Activated naive CD8-positive, alpha-beta T cell (primary cell): ENCODE data around the gene PAM16.

Experiments used
- H3K27ac Mint-ChIP-seq: one replicate; pipeline ENCODE4 v1.8.0; 2021; ENCODE audit warnings: mixed read lengths
- H3K27me3 Mint-ChIP-seq: one replicate; pipeline ENCODE4 v1.8.0; 2021; ENCODE audit warnings: mixed read lengths
- H3K36me3 Mint-ChIP-seq: one replicate; pipeline ENCODE4 v1.8.0; 2021; ENCODE audit warnings: mixed read lengths
- H3K4me1 Mint-ChIP-seq: one replicate; pipeline ENCODE4 v1.8.0; 2021; ENCODE audit warnings: low read depth, mixed read lengths
- H3K4me3 Mint-ChIP-seq: one replicate; pipeline ENCODE4 v1.8.0; 2021; ENCODE audit warnings: mild to moderate bottlenecking, mixed read lengths
- H3K9me3 Mint-ChIP-seq: one replicate; pipeline ENCODE4 v1.8.0; 2021; ENCODE audit warnings: low read depth, mixed read lengths

Gene PAM16

DNA sequence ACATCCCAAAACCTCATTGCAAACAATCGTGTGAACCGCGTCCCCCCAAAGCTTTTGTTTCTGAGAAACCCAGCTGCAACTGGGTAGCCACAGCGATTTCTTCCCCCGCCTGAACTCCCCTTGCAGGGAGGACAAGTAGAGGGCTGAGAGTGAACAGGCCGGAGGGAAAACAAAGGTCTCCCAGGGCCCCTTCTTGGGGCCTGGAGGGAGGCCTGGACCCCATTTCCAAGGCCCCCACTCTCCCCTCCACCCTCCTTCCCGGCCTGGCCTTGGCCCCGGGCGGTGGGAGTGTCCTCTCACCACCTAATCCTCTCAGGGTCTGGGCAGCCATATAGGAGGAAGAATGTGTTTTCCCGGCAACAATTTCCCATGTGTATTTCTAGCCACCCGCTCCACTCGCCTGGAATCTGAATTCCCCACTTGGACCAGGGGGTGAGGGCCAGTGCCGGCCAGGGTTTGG is 32.6 kb downstream of the PAM16 start:
- Mint-ChIP-seq H3K4me1 (peaks cover 15% of the 10 kb centered on the region), H3K27me3 (peaks cover 7% of the 10 kb centered on the region), H3K36me3 (no peaks in the 10 kb centered on the region), H3K4me3 (no peak overlapping the region), H3K9me3 (no peaks in the 10 kb centered on the region), H3K27ac (no peak overlapping the region)

DNA sequence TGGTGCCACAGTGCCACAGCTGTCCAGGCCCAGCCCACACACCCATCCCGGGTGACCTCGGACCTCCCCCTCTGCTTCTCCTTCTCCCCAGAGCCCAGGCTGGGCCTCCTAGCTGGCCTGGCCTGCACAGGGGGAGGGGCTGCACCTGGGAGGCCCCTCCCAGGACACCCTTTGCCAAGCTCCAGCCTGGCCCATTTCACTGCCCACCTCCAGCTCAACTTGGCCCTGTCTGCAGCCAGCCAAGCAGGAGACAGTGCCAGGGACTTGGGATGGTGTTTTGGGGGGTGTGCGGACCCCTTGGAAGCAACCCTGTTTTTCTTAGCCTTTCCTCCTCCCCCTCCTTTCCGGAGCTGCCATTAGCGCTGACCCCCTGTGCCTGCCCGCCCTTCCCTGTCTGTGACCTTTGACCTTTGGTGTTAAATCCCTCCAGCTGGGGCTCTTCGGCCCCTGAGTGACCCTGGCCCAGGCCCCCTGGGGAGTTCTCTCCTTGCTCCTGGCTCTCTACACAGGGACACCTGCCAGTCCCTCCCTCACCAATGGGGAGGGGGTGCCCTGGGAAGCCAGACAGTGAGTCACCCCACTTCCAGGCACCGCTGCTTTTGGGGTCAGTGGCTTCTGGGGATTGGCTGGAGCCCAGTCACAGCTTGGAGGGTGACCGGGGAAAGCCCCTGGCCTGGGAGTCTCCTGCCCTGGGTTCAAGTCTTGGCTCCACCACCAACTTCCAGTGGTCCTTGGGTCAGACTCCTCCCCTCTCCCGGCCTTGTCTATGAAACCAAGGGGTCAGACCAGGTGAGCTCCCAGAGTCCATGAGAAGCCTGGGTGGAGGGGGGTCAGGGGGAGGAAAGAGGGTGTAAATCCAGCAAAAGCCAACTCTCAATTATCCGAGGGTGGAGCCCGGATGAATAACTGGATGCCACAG is 33.3 kb downstream of the PAM16 start:
- no peaks in the 10 kb centered on the region for H3K36me3 Mint-ChIP-seq
- no peak overlapping the region for H3K27ac Mint-ChIP-seq
- peaks cover 15% of the 10 kb centered on the region for H3K4me1 Mint-ChIP-seq
- H3K4me3 Mint-ChIP-seq = no peak overlapping the region
- no peaks in the 10 kb centered on the region for H3K9me3 Mint-ChIP-seq
- peaks cover 7% of the 10 kb centered on the region for H3K27me3 Mint-ChIP-seq

DNA sequence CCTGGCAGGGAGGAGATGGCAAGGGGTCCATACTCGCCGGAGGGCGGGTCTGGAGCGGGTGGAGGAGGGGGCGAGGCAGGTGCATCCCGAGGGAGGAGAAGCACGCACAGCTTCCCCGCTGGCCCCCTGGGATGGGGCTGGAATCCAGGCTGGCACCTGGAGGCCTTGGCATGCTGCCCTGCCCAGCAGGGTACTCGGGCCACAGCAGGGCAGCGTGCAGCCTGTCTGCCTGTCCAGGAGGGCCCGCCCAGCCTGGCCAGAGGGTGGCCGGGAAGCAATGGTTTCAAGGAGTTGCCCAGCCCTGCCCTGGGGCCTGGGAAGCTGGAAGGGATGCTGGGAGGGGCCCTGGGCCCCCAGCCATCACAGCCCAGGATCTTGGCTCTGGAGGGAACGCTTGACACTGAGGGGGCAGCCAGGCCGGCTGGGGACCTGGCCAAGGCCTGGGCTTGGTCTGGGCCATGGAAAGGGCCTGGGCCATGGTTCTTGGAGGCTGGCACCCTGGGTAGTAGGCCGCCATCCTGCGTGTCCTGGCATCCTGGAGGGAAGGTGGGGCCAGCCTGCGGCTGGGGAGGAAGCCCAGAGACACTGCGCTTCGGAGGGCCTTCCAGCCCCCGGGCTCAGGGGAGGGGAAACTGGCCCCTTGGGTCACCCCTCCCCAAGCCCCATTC is 34.1 kb downstream of the PAM16 start:
- H3K4me1 Mint-ChIP-seq = peaks cover 15% of the 10 kb centered on the region
- H3K27me3 Mint-ChIP-seq = peaks cover 7% of the 10 kb centered on the region
- no peaks in the 10 kb centered on the region for H3K36me3 Mint-ChIP-seq
- no peak overlapping the region for H3K4me3 Mint-ChIP-seq
- no peaks in the 10 kb centered on the region for H3K9me3 Mint-ChIP-seq
- no peak overlapping the region for H3K27ac Mint-ChIP-seq

- no peaks in the 10 kb centered on the region for H3K9me3 Mint-ChIP-seq
- peaks cover 7% of the 10 kb centered on the region for H3K27me3 Mint-ChIP-seq
- H3K4me3 Mint-ChIP-seq = no peak overlapping the region
These were observed 34.8 kb downstream of the PAM16 start for GRCh38 chr16:4316108-4316863.

GRCh38 chr16:4315186-4316107 is 35.7 kb downstream of the PAM16 start, which contains the start of gene GLIS2:
Gene GLIS2, plus strand, starts transcription at chr16:4316067. Its CDS starts 16,214 bp downstream, at chr16:4332281.
- peak within 1 kb of the TSS; percentile 90 for H3K4me3 Mint-ChIP-seq
- peak within 1 kb of the TSS; percentile 64 for H3K27ac Mint-ChIP-seq
- no peaks in the 10 kb centered on the region for H3K36me3 Mint-ChIP-seq
- H3K27me3 Mint-ChIP-seq = peaks cover 7% of the 10 kb centered on the region
- H3K4me1 Mint-ChIP-seq = peaks cover 15% of the 10 kb centered on the region
- no peaks in the 10 kb centered on the region for H3K9me3 Mint-ChIP-seq

More at GRCh38 chr16:4316108-4316863, 34.8 kb downstream of the PAM16 start:
- Mint-ChIP-seq H3K27ac (no peak overlapping the region), H3K36me3 (no peaks in the 10 kb centered on the region), H3K4me1 (peaks cover 15% of the 10 kb centered on the region)

- peak overlapping the region; percentile 64 for H3K27ac Mint-ChIP-seq
- H3K4me1 Mint-ChIP-seq = peaks cover 15% of the 10 kb centered on the region
- peaks cover 7% of the 10 kb centered on the region for H3K27me3 Mint-ChIP-seq
- H3K9me3 Mint-ChIP-seq = no peaks in the 10 kb centered on the region
- H3K36me3 Mint-ChIP-seq = no peaks in the 10 kb centered on the region
- H3K4me3 Mint-ChIP-seq = peak overlapping the region; percentile 90
These were observed 36.5 kb downstream of the PAM16 start for GRCh38 chr16:4314532-4315185.

DNA sequence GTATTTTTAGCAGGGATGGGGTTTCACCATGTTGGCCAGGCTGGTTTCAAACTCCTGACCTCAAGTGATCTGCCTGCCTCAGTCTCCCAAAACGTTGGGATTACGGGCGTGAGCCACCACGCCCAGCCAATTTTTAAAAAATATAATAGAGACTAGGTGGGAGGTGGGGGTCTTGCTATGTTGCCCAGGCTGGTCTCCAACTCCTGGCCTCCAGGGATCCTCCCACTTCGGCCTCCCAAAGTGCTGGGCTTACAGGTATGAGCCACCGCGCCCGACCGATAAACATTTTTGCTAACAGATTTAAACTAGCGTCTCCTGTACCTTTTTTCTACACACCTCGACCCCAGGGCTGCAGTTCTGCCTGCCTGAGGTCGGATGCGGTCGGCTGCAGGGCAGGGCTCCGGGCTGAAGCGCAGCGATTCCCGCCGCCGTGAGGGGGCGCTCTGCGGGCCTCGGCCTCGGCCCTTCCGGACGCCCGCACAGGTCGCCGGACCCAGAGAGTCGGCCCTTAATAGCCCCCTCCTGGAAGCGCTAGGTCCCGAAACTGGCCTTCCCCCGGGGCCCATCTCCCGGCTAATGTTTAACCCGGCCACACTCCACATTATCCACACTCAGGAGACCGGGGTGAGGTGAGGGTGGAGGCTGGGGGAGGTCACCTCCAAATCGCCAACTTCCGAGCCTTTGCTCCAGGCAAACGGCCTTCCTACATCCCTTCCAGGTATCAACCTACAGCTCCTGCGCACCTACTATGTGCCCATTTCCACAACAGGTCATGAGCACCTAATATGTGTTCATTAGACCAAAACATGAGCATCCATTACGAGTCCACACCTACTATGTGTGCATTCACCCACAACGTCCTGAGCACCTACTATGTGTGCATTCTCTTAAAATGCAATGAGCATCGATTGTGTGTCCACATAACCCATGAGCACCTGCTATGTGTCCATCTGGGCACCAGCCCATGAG is 37.3 kb downstream of the PAM16 start:
- Mint-ChIP-seq H3K9me3 (no peaks in the 10 kb centered on the region), H3K27ac (peak overlapping the region; percentile 64), H3K4me1 (peaks cover 17% of the 10 kb centered on the region), H3K4me3 (peak overlapping the region; percentile 90), H3K27me3 (peaks cover 7% of the 10 kb centered on the region), H3K36me3 (no peaks in the 10 kb centered on the region)

DNA sequence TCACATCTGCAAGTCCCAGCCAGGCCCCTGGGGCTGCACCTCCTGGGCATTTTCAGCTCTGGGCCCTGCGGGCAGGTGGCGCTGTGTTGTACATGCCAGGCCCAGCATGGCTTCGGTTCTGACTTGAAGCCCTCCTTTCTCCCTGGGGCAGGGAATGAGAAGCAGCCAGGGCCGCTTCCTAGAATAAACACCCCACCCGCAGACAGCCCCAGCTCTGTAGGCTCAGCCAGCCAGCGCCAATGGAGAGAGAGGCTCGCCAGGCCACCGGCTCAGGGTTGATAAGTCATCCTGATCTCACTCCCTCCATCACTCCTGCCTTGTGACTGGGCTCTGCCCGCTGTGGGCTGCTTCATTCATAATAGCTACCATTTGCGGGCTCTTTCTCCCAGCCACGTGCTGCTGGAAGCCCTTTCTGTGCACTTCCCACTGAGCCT is 41.3 kb downstream of the PAM16 start:
- peak overlapping the region; percentile 54 for H3K27ac Mint-ChIP-seq
- no peak overlapping the region for H3K4me3 Mint-ChIP-seq
- peaks cover 36% of the 10 kb centered on the region for H3K4me1 Mint-ChIP-seq
- H3K27me3 Mint-ChIP-seq = peaks cover 7% of the 10 kb centered on the region
- H3K36me3 Mint-ChIP-seq = peaks cover 2% of the 10 kb centered on the region
- no peaks in the 10 kb centered on the region for H3K9me3 Mint-ChIP-seq

DNA sequence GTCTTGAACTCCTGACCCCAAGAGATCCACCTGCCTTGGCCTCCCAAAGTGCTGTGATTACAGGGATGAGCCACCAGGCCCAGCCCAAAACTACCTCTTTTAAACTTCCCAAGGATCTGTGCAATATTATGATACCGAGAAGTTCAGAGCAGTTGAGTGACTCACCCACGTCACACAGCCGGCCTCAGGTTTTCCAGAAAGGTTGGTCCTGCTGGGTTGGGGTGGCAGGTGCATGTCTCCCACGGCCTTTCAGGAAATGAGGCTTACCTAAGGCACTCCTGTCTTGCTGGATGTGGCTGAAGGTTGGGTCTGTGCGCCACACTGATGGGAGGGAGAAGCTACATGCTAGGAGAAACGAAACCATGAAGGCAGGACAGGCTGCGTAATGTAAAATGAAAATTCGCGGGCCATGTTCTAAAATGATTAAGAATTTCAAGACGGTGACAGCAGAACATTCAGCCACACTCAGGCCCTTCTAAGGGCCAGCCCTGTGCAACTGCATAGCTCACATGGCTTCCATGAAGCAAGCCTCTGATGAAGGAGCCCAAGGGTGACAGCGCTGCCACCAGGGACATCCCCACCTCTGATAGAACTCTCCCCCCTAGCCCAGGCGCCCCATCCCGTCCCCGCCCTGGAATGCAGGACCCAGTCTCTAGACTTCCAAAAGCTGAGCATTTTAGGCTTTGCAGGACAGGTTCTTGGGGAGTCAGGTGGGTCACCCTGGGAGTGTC is 41.9 kb downstream of the PAM16 start:
- Mint-ChIP-seq H3K27me3 (peaks cover 2% of the 10 kb centered on the region), H3K27ac (peak overlapping the region; percentile 83), H3K36me3 (peaks cover 2% of the 10 kb centered on the region), H3K4me3 (peak overlapping the region; percentile 38), H3K9me3 (no peaks in the 10 kb centered on the region), H3K4me1 (peaks cover 31% of the 10 kb centered on the region)

DNA sequence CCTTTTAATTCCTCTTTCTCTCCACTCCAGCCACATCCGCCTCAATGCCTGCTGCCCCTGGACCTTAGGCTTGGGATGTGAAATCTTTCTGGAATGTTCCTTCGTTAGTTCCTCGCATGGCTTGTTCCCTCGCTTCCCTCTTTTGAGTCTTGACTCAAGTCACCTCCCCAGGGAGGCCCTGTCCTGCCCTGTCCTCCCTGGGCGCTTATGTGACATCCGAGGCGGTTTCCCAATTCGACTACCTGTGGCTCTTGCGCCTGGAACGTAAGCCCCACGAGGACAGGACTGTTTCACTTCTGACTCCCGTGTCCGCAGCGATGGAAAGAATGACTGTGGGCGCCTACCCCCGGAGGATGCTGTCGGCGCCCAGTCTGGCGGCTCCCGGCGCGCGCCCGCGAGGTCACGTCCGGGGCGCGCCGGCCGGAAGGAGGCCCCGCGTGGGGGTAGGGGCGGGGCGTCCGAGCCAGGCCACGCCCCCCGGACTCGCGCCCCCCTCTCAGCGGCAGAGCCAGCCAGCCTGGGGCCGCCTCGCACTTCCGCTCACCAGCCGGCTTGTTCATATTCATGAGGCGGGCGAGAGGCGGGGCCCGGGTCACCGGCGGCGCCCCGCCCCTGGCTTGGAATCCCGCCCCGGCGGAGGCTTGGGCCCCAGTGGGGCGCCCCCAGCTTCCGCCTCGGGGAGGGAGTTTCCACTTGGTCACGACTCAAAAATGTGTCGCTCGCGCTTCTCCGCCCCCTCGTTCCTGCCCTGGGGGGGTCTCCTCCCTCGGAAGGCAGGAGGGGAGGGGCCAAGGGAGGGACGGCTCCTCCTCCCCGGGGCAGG is 43.7 kb downstream of the PAM16 start:
- Mint-ChIP-seq H3K36me3 (peaks cover 2% of the 10 kb centered on the region), H3K27ac (peak overlapping the region; percentile 95), H3K27me3 (no peaks in the 10 kb centered on the region), H3K9me3 (no peaks in the 10 kb centered on the region), H3K4me1 (peaks cover 32% of the 10 kb centered on the region), H3K4me3 (peak overlapping the region; percentile 89)

GRCh38 chr16:4306470-4307214 is 44.5 kb downstream of the PAM16 start:
- peak overlapping the region; percentile 95 for H3K27ac Mint-ChIP-seq
- peaks cover 32% of the 10 kb centered on the region for H3K4me1 Mint-ChIP-seq
- no peaks in the 10 kb centered on the region for H3K27me3 Mint-ChIP-seq
- H3K9me3 Mint-ChIP-seq = no peaks in the 10 kb centered on the region
- H3K4me3 Mint-ChIP-seq = peak overlapping the region; percentile 89
- peaks cover 2% of the 10 kb centered on the region for H3K36me3 Mint-ChIP-seq
